UCSD-AML1 (cell line): ENCODE data around the gene ADARB2.

Experiments
- DNase-seq: peaks from one replicate; lab custom pipeline; 2025; ENCODE audit not compliant: unreplicated experiment; lab: John Stamatoyannopoulos, UW

ADARB2 gene

DNA sequence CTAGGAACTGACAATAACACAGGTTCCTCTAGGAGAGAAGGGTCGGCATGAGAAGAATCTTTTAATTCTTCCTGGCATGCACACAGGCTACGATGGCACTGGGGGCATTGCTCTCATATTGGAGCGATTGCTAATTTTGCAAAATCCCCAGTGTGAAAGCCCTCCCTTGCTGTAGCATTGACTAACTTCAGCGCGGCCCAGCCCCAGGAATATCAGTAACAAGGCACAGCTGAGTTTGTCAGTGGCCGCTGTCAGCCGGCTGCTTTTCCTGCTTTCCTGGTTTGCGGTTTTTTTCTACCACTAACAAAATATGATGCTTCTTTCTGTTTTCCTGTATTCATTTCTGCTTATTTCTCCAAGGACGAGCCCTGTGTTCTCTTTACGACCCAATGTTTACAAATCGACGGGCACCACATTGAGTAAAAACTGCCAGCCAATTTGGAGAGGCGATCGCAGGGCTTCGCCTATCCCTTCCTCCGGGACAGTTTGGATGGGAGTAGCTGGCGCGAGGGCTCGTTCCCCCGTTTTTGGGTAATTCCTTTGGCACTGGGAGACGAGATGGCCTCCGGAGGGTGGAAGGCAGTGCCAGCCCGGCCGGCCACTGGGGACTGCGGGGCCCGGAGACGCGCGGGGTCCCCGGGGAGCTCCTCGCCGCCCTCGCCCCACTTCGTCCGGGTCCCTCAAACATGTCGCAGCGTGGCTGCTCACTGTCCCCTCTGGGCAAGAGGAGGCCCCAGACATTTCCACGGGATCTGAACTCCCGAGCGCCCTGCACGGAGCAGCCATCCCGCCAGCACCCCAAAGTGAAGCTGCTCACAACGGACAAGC, 967 bp downstream of the ADARB2 start:
- DNase-seq, result no peak

DNA sequence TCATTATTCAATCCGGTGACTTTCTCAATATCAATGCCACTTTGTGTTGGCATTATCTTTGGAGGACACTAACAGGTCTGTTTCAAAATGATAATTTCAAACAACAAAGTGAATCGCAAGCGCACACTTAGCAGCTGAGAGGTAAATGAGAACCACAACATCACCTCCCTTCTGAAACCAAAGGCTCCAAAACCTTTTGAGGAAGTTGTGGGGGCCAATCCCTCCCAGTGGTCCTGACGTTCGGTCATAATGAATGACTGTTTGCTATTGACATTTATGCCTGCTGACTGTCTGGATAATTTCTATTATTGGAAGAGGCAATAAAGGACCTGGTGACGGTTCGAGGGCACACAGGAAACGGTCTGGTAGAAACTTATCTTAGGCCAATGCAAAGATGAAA, 1.8 kb downstream of the ADARB2 start:
- DNase-seq, result no peak

- DNase-seq, result no peak
Measured at GRCh38 chr10:1734288-1734687, 3.0 kb downstream of the ADARB2 start.

- no peak for DNase-seq
Measured at GRCh38 chr10:1733720-1734119, 3.6 kb downstream of the ADARB2 start.

DNA sequence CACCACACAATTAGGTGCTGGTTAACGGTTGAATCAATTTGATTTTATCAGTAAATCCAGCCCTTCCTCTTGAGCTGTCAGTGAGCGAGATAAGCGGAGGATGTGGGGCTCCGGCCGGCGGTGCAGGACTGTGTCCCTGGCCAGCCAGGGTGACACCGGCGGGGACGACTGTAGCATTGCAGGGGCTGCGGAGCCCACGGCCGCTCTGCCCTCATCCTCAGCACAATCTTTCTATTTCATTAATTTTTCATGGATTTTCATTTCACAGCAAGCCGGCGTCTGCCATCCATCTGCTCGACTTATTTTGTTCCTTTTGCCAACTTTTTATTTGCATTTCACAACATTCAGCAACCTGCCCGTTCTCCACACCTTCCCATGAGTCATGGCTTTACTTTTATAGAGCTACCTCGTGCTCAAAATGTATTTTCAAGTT, 4.7 kb downstream of the ADARB2 start:
- no peak for DNase-seq

DNA sequence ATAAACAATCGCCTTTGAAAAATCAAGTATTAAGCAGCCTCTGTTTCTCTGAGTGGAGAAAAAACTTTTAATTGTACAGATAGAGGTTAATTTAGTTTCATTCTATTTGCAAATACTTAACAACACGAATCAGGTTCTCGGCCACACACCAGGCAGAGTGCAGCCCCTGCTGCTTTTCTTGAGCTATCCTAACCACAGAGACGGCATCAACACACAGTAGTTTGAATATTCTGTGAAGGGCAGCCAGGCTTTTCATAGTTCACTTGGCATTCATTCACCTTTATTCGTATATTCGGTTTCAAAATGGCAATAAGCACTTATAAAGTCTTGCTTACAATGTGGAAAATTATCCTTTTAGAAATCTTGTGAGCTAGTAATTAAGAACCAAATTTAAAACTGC, 5.7 kb downstream of the ADARB2 start:
- DNase-seq, result no peak

DNA sequence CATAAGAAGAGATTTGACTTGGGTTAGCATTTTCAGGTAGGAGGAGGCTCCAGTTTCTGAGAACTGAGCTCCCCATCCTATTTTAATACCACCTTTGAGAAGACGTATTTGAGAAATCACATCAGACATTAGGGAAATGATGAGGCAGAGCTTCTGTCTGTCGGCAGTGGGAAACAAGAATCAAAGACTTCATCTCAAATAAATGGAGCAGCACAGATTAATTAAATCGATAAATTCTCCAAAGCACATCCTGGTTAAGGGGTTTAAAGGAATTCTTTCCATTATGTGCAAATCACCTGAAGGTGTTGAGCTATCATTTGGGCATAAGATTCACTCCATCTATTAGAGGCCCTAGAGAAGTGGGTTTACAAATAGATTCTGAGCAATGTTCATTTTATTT, 7.6 kb downstream of the ADARB2 start:
- no peak for DNase-seq

DNA sequence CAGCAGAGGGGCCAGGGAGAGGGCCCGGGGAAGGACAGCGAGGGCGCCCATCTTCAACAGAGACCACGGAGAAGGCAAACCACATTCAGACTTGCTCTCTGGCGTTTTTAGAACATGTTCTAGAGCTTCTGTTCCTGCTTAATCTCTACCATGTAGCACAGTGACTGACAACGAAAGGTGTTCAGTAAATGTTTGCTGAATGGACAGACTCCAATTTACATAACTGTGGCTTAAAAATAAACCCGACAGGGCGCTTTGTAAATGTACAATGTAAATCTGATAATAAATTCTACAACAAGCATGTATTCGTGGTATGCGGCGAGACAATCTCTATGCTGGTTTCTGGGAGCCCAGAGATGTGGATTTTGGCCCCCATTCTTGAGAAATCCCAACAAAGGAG, 10.5 kb downstream of the ADARB2 start:
- DNase-seq, result no peak

- no peak for DNase-seq
Measured at GRCh38 chr10:1724921-1725488, 12.3 kb downstream of the ADARB2 start.

DNA sequence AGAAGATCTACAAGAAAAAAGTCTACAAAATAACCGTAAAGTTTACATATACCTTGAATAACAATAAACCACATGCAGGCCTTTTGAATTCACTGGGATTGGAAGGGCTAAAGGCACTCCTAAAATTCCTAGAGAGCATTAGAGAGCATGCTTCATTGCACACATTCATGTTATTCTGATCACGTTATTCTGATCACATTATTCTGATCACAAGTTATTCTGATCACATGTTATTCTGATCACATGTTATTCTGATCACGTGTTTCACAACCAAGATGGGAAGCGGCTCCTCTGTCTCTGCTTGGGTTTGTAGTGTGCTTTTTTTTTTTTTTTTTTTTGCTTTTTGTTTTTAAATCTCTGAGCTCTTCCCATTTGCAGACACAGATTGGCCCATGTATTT, 20.5 kb downstream of the ADARB2 start:
- DNase-seq, result no peak

DNA sequence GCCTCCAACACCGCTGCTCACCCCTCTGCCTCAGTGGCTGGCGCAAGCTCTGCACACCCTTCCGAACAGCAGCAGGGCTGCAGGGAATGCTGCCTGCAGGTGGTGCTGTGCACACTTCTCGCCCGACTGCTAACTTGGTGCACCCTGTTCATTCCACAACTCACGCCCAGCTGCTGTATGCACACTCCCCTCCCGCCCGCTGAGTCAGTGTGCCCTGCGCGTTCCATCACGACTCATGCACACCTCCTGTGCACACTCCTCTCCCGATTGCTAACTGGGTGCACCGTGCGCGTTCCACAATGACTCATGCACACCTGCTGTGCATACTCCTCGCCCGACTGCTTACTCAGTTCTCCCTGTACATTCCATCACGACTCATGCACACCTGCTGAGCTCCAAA, 21.5 kb downstream of the ADARB2 start:
- peak; percentile 26 for DNase-seq

DNA sequence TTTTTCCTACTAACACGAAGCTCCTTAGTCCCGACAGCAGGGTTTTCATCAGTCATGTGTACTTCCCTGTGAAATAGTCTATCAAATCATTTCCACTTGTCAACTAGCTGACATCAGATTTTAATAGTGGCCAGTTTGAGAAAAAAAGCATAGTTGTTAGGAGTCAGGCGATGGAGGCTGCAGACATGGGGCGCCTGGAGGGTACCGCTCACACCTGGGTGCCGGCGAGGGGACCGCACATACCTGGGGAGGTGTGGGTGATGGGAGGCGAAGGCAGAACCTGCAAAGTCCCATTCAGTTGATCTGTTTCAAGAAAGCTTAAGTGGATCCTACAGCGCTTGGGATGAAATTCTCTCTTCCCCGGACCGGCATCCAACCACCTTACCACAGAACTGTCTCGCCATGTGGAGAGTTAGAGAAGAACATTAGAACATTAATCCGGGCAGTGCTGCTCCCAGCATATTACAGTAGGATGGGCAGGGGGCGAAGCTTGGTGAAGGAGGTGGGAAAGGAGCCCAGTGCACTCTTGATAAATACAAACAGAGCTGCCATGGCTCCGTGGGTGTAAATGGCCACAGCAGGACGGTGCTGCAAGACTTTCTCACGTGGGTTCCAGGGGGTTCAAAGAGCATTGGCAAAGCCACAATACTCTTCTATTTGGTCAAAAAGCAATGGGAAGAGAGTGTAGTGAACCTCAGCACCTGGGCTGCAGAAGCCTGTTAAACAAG, 24.2 kb downstream of the ADARB2 start:
- no peak for DNase-seq

- DNase-seq, result no peak
Measured at GRCh38 chr10:1712314-1712713, 25.0 kb downstream of the ADARB2 start.

- DNase-seq, result no peak
Measured at GRCh38 chr10:1709161-1709560, 28.2 kb downstream of the ADARB2 start.

DNA sequence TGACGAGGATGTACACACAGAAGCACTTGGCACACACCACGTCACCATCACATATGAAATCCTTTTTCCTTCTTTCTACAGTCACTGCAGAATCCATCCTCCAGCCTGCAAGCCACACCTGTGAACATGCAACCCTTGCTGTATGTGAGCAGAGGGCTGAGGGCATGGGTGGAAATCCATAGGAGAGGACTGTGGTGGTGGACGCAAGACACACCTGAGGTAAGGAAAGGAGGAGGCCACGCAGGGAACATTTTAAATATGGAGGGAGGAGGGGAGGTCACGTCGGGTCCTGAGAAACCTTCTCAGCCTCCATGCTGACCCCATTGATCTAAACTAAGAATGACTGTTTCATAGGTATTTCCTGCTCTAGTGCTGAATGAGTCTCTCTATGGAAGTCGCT, 28.6 kb downstream of the ADARB2 start:
- no peak for DNase-seq

GRCh38 chr10:1706711-1707110, 30.6 kb downstream of the ADARB2 start:
- DNase-seq, result peak; percentile 41

GRCh38 chr10:1706256-1706655, 31.1 kb downstream of the ADARB2 start:
- DNase-seq, result no peak

DNA sequence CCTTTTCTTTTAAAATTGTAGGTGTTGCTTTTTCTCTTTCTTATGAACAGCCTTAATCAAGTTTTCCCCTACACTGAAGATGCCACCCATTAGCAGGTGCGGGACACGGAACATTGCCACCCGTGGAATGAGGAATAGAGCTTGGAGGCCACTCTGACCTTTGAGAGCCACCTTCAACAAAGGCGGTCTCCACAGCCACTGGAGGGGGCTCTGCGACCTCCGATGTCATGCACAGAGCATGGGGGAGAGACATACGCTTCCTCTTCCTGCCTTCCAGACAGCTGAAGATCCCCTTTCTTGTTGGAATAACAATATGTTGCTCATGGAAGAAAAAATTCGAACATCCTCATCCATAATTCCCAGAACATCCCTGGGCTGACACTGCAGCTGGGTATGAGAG, 39.1 kb downstream of the ADARB2 start:
- no peak for DNase-seq

GRCh38 chr10:1696106-1696505, 41.2 kb downstream of the ADARB2 start:
- no peak for DNase-seq

DNA sequence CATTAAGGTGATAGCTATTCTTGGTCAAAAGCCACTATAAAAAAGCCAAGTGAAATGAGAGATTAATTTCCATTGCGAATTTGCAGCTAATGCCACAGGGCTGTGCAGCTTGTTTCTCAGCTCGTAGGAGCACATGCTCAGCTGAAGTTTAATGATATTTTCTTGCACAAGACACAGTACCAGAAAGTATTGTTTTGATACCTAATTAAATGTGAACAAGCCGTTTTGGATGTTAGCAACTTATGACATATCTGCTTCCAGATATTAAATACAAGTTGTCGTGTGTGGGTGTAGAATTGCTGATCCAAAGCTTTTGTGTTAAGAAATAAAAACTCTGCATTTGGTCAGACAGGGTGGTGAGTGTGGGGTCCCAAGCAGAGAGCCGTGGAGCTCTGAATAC, 47.2 kb downstream of the ADARB2 start:
- no peak for DNase-seq

- no peak for DNase-seq
Measured at GRCh38 chr10:1688531-1688930, 48.8 kb downstream of the ADARB2 start.

GRCh38 chr10:1687623-1688150, 49.6 kb downstream of the ADARB2 start:
- no peak for DNase-seq
